ENCODE data around the gene PBX1.

- TF ChIP-seq POLR2A (IDR thresholded peaks at IDR 0.05): no peak
- no peak for TF ChIP-seq CTCF (IDR thresholded peaks at IDR 0.05)
These were observed 282.9 kb downstream of the PBX1 start for GRCh38 chr1:164841702-164842465.

Measured in right lobe of liver (tissue), 4 donors.